ENCODE measurements around the gene KIAA2012.

Gene KIAA2012

DNA sequence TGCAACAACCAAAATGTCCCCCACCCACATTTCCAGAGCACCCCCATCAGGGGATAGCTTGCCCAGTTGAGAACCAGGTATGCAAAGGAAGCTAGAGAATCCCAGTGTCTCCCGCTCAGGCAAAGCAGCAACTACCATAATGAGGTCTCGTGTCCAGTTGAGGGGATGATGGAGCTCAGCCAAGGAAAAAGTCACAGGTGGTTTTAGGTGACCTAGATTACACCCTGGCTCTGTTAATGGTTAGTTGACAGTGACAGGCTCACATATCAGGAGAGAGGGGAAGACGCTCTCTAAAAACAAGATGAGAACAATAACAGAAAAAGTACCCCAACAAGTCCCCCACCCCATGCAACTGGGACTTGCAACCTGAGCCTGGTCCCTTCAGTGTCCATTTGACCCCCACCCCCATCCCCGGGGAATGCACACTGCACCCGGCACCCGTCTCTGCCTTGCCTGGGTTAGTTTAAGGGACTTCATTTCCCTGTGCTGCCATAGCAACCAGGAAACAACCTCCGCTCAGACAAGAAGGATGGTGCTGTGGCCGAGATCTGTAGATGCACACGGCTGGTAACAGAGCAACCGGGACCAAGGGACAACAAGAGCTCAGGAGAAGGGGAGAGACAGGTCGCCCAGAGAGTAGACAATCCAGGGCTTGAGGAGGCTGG is at the start of gene KIAA2012:
Gene KIAA2012, plus strand, starts transcription at position 519 of the 665 bp plus-strand sequence. CDS start 373 bp downstream, outside the sequence.
- no peak for DNase-seq (ENCODE audit: low read depth in 2 of 2)

DNA sequence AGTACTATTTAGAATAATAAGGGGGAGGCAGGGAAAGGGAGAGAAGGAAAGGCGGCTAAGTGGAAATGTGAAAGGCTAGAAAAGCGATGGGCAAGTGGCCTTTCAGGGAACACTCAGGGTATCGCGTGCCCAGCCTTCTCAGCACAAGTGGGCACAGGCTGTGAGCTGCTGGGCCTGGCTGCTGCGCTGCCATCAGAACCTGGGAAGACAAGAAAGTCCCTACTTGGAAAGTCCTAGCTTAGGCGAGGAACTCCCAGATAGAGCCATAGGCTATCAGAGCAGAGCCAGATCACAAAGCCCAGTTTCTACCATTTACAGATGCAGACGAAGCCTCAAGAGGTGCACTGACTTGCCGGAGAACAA is 49.2 kb upstream of the KIAA2012 start:
- DNase-seq (ENCODE audit: low read depth in 2 of 2): no peak

DNA sequence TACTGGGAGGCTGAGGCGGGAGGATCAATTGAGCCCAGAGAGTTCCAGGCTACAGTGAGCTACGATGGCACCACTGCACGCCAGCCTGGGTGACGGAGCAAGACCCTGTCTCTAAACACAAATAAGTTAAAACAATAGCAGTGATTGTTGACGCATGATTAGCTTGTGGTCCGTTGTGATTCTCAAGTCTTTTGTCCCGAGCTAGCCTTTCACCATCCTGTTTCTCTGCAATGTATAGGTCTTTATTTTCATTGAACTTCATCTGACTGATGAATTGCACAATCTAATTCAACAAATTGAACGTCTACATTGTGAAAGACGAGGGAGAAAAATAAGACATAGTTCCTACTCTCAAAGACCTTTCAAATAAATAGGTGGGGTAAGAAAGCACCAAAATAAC is 48.2 kb upstream of the KIAA2012 start:
- DNase-seq (ENCODE audit: low read depth in 2 of 2): no peak

DNA sequence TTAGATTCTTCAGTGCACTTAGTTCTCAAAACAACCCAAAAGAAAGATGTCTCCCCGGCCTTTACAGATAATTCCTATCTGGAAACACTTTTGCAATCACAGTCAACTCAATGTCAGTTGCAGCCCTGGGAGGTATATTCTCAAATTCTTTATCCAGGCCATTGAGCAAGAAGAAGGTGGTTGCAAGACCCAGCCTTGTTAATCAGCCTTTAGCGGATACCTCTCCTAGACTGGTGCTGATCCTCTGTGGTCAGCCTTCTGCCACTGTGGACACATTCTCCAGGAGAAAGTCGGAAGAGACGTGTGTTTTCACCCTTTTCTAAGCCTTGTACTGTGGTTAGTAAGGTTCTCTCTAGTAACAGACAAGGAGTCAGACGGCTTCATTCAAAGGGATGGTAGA is 47.2 kb upstream of the KIAA2012 start:
- DNase-seq (ENCODE audit: low read depth in 2 of 2): no peak

DNA sequence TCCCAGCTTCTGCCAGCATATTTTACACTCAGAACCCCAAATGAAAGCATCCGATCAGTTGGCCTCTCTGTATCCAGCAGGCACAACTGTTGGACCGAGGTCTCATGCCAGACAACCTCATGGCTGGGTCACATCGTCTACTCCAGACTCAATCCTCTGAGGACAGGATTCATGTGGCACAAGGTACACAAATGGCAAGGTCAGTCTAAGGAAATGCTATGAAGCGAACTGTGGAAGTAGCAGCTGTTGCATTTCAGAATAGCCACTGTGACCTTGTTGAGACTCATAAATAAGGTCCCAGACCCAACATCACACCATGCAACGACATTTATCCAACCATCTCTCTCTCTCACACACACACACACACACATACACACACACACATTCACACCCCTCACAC is 46.5 kb upstream of the KIAA2012 start:
- no peak for DNase-seq (ENCODE audit: low read depth in 2 of 2)

DNA sequence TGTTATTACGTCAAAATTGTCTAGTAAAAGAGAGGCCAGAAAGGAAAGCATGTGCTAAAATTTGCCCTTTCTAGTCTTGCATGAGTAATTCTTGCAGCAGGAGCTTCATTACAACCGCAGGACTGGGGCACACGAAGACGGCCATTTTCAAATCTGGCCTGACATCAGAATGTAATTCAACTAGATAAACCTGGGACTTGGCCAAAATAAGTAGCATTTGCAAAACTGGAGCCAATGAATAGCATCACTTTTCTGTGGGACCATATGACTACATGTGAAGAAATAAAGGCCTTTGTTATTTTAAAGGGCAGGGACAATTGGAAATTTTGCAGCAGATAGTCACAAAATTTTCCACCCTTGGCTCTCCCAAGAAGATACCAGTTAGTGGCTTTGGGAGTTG is 42.4 kb upstream of the KIAA2012 start:
- no peak for DNase-seq (ENCODE audit: low read depth in 2 of 2)

DNA sequence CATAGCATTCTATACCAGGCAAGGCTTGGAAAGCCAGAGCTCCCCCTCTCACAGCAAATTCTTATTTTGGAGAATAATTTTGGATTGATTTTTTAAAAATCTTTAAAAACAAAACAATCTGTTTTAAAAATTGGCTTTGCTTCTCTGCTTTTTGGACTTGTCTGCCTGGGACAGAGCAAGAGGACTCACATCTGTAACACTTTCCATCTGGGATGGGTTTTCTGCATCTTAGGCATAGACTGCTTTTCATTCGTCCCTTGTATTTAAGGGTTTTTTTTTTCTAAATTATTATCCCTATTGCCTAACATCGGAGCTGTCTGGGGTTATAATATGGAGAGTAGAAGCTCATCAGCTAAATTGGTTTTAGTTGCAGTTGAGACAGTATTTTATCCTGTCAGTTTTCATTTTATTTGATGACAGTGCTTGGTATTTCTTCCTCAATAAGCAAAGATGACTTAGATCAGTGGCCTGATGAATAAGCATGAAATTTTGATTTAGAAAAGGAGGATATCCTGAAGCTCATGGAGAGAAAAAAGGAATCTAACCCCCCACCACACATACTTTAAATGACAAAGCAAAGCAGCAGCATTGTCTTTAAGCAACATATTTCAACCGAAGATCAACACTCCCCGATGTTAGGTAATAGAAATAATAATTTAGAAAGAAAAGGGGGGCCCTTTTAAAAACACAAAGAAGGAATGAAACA is 41.7 kb upstream of the KIAA2012 start:
- no peak for DNase-seq (ENCODE audit: low read depth in 2 of 2)

DNA sequence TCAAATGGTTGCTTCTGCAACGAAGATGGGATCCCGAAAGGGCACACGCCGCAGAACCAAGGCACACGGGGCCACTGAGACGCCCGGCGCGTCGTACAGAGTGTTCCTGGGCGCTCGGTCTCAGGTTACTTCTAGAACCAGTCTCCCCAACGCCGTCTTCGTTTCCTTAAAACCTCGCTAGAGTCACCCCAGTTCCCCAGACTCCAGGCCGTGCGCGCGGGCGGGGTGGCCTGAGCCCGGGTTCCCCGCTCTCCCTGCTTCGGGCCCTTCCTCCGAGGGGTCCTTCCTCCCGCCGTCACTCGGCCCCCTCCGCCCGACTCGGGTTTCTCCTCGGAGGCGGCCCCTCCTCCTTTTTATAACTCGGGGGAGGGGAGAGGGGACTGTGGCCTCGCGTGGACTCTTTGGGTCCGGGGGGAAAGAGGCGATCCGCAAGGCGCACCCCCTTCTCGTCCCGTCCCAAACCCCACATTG is 40.2 kb upstream of the KIAA2012 start:
- DNase-seq (ENCODE audit: low read depth in 2 of 2): peak in 1 of 2 donors; percentile 10

DNA sequence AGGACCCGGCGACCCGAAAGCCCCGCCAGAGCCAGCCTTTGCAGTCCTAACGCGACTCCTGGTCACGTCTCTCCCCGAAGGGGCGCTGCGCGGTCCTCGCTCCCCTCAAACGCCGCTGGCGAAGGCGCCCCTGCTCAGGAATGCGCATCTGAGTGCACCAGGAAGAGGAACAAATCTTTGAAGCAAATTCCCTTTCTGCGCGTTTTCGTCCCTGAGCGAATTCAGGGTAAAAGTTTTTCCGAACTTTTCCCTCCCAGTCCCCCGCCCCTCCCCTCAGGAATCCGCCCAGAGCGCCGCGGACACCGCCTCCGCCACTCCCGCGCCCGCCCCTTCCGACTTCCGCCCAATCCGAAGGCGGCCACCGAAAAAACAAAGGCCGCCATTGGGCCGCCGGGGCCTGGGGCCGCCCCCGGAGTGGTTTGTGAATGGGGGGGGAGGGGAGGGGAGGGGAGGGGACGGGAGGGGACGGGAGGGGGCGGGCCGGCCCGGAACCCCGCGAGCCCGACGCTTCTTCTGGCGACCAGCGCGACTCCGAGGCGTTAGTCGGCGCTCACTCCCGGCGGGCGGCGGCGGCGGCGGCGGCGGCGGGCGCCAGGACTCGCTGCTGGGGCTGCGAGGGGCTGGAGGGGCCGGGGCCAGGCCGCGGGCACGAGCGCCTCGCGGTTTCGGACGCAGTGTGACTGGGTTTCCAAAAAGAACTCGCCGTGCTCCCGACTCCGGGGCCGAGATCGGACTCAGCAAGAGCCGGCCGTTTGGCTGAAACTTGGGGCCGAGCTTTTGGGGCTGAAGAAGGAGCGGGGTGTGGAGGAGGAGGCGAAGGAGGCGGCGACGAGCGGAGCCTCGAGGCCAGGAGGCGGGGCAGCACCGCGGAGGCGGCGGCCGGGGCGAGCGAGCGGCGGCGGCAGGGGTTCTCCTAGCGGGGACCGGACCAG is 39.5 kb upstream of the KIAA2012 start, which contains the start of gene FZD7:
Gene FZD7, plus strand, starts transcription at position 539 of the 932 bp plus-strand sequence. CDS start 793 bp downstream, outside the sequence.
- DNase-seq (ENCODE audit: low read depth in 2 of 2): peak; percentile 65 to 68

DNA sequence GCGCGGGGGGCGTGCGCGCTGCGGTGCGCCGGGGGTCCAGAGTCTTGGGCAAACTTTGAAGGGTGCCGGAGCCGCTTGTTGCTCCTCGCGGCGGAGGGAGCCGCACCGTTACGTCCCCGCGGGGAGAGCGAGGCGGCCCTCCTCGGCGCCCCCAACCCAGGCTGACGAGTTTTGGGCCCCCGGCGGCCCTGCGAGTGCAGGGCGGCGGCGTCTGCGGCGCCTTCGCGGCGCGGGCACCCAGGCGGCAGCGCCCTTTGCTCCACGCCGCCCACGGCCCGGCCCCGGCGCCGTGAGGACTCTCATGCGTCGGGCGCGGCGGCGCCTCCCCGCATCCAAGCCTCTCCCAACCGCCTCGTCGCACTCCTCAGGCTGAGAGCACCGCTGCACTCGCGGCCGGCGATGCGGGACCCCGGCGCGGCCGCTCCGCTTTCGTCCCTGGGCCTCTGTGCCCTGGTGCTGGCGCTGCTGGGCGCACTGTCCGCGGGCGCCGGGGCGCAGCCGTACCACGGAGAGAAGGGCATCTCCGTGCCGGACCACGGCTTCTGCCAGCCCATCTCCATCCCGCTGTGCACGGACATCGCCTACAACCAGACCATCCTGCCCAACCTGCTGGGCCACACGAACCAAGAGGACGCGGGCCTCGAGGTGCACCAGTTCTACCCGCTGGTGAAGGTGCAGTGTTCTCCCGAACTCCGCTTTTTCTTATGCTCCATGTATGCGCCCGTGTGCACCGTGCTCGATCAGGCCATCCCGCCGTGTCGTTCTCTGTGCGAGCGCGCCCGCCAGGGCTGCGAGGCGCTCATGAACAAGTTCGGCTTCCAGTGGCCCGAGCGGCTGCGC is 38.6 kb upstream of the KIAA2012 start:
- no peak for DNase-seq (ENCODE audit: low read depth in 2 of 2)

DNA sequence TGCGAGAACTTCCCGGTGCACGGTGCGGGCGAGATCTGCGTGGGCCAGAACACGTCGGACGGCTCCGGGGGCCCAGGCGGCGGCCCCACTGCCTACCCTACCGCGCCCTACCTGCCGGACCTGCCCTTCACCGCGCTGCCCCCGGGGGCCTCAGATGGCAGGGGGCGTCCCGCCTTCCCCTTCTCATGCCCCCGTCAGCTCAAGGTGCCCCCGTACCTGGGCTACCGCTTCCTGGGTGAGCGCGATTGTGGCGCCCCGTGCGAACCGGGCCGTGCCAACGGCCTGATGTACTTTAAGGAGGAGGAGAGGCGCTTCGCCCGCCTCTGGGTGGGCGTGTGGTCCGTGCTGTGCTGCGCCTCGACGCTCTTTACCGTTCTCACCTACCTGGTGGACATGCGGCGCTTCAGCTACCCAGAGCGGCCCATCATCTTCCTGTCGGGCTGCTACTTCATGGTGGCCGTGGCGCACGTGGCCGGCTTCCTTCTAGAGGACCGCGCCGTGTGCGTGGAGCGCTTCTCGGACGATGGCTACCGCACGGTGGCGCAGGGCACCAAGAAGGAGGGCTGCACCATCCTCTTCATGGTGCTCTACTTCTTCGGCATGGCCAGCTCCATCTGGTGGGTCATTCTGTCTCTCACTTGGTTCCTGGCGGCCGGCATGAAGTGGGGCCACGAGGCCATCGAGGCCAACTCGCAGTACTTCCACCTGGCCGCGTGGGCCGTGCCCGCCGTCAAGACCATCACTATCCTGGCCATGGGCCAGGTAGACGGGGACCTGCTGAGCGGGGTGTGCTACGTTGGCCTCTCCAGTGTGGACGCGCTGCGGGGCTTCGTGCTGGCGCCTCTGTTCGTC is 37.7 kb upstream of the KIAA2012 start:
- DNase-seq (ENCODE audit: low read depth in 2 of 2): no peak

DNA sequence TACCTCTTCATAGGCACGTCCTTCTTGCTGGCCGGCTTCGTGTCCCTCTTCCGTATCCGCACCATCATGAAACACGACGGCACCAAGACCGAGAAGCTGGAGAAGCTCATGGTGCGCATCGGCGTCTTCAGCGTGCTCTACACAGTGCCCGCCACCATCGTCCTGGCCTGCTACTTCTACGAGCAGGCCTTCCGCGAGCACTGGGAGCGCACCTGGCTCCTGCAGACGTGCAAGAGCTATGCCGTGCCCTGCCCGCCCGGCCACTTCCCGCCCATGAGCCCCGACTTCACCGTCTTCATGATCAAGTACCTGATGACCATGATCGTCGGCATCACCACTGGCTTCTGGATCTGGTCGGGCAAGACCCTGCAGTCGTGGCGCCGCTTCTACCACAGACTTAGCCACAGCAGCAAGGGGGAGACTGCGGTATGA is 37.1 kb upstream of the KIAA2012 start:
- DNase-seq (ENCODE audit: low read depth in 2 of 2): no peak

DNA sequence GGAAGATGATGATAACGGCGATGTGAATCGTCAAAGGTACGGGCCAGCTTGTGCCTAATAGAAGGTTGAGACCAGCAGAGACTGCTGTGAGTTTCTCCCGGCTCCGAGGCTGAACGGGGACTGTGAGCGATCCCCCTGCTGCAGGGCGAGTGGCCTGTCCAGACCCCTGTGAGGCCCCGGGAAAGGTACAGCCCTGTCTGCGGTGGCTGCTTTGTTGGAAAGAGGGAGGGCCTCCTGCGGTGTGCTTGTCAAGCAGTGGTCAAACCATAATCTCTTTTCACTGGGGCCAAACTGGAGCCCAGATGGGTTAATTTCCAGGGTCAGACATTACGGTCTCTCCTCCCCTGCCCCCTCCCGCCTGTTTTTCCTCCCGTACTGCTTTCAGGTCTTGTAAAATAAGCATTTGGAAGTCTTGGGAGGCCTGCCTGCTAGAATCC is 36.4 kb upstream of the KIAA2012 start:
- DNase-seq (ENCODE audit: low read depth in 2 of 2): no peak

DNA sequence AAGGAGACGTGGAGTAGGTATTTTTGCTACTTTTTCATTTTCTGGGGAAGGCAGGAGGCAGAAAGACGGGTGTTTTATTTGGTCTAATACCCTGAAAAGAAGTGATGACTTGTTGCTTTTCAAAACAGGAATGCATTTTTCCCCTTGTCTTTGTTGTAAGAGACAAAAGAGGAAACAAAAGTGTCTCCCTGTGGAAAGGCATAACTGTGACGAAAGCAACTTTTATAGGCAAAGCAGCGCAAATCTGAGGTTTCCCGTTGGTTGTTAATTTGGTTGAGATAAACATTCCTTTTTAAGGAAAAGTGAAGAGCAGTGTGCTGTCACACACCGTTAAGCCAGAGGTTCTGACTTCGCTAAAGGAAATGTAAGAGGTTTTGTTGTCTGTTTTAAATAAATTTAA is 36.0 kb upstream of the KIAA2012 start:
- no peak for DNase-seq (ENCODE audit: low read depth in 2 of 2)

DNA sequence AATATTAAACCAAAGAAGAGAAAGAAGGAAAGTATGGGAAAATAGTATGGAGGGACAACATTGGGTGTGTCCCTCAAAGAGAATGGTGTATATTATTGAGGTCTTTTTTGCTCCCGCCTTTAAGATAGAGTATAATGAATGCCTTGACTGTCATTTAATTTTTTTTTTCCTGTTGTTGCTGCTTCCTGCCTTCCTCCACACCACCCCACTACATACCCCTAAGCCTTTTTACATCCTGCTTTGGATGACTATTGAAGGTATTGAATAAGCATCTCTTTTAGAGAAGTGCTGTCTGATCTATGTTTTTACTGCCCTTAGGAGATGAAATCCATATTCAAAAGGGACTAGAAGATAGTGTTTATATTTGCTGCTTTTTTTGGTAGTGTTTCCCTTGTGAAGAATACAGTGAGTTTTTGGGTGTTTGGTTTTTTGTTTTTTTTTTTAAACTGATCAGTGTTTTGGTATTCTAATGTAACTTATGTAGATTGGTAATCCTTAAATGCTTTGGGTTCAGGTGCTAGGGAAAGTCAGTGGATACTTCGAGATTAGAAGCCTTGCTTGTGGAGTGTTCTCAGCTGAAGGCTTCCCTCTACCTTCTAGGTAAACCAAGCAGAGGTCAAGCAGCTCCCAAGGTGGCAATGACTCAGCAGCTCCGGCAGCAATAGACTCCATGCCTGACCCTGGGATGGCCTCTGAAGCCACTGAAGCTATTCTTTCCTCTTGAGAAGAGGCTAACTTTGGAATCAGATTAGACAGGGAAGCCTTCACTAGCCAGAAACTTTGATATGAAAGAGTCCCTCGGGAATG is 34.4 kb upstream of the KIAA2012 start:
- no peak for DNase-seq (ENCODE audit: low read depth in 2 of 2)

DNA sequence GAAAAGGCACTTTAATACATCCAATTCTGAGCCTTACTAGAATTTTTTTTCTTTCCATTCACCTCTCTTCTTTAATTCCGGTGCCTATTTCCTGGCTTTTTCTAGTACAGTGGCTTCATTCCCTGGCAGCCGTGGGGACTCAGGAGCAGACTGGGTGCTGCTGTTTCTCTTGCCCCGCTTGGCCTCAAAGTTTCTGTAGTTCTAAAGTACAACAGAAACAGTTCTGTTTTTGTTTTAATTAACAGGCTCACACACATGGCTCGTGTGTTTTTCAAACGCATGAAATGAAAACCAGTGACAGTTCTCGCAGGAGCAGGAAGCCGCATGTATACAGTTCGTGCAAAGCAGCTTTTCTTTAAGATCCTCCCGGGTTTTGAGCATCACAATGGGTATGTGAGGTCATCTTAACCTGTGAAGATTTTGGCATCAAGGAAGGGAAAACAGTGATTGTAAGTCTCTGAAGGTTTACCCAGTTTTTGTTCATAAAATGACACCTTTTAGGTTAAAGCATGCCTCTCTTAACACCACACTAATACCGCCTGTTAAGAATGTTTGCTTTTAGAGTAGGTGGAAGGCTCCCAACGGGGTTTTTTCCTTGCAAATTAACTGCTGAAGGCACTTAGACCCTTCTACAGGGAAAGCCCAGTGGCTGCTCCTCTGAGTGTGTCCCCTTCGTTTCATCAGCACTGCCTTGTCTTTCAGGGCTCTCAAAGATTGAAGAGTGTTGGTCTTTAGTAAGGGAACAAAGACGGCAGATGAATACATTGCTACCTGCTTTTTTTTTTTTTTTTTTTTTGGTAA is 33.6 kb upstream of the KIAA2012 start:
- no peak for DNase-seq (ENCODE audit: low read depth in 2 of 2)

DNA sequence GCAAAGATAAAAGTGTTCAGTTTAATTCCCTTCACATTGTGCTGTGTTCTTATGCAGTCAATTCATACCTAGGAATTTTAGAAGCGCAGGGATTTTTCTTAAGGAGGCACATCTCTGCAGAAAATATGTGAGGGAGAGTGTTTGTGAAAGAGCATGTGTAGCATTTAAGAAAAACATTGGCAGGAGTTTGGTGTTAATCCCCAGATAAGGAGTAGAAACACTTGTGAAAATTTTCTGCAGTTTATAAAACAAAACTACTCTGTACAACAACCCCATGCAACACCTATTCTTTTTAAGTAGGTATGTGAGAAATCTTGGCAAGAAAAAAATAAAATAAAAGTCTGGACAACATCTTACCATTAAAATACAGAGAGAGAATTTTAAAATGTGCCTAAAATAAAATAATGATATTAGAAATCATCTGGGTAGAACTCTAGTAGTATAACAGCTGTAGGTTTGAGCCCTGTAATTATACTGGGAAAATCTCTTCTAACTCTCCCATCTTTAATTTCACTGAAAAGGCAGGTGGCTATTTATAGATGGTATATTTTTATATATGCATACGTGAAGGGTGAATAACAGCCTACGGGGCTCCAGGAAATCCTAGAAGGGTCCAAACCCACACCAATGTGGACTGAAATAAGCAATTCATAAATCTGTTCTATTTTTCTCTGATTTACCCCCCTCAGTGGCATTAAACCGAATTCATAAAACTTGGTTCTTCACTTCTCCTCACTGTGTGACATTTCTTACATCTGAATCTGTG is 32.8 kb upstream of the KIAA2012 start:
- no peak for DNase-seq (ENCODE audit: low read depth in 2 of 2)

DNA sequence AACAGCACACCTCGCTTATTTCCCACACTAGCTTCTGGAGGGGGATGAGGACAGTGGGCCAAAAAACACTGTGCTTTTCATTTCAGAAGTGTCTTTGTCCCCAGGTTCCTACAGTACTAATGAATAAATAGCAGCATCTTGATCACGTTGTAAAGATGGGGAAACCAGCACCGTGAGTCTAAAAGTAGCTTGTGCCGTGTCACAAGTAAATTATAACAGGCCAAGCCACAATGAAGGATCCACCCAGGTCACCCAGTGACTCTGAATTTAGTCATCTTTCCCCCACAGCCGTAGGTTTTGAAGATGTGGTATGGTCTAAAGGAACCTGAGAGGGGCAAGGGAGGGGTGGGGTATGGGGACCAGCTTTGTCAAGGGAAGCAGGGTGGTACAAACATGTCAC is 30.6 kb upstream of the KIAA2012 start:
- no peak for DNase-seq (ENCODE audit: low read depth in 2 of 2)
